ENCODE measurements around the gene BPIFA2.
"Not testable (repeated sequence)": the region's sequence is repeated elsewhere in the genome, so short reads cannot be mapped to it uniquely, and the experiment has no call there.

Gene BPIFA2, protein sequence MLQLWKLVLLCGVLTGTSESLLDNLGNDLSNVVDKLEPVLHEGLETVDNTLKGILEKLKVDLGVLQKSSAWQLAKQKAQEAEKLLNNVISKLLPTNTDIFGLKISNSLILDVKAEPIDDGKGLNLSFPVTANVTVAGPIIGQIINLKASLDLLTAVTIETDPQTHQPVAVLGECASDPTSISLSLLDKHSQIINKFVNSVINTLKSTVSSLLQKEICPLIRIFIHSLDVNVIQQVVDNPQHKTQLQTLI

GRCh38 chr20:33167859-33168258, at the start of gene BPIFA2:
Gene BPIFA2, plus strand, starts transcription at chr20:33168159. Its CDS starts 987 bp downstream, at chr20:33169146.
- DNase-seq, result no peak

GRCh38 chr20:33119725-33120720, 47.9 kb upstream of the BPIFA2 start:
- no peak for DNase-seq

- DNase-seq, result no peak
Measured at GRCh38 chr20:33120934-33121333, 47.0 kb upstream of the BPIFA2 start.

DNA sequence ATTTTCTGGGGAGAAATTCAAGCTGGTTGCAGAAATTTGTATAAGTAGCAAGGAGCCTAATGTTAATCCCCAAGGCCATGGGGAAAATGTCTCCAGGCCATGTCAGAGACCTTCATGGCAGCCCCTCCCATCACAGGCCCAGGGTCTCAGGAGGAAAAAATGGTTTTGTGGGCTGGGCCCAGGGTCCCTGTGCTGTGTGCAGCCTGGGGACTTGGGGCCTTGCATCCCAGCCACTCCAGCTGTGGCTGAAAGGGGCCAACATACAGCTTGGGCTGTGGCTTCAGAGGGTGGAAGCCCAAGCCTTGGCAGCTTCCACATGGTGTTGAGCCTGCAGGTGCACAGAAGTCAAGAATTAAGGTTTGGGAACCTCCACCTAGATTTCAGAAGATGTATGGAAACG, 45.7 kb upstream of the BPIFA2 start:
- not testable (repeated sequence) for DNase-seq

DNA sequence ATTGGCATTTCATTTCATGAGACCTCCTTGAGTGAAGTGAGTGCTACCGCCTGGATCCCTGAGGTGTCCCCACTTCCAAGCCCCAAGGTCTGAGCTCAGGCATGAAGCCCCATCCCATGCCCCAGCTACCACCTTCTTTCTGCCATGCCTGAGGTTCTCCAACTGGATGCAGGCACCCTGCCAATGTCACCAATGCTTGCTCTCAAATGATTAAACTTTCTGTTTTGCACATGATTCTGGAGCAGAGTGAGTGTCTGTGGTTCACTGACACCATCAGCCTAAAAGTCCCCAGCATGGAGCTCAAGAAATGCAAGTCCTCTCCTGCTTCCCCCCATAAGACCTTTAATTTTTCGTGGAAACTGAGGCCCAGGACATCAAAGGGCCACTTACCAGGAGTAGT, 43.7 kb upstream of the BPIFA2 start:
- DNase-seq, result no peak

DNA sequence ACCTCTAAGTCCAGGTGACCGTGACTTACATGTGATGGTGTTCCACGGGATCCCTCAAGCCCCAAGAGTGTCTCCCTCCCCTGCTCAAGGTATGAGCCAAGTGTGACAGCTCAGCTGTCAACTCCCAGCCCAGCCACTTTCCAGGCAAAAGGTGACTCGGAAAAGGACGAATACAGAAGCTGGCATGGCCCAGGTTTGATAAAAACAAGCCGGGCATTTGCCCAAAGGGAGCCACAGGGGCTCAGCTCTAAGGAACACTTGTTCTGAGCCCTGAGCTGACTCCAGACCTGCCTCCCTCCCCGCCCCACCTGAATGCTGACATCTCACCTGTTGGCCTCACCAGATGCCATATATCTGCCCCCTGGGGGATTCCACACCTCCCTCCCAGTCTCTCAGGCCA, 43.0 kb upstream of the BPIFA2 start:
- no peak for DNase-seq

DNA sequence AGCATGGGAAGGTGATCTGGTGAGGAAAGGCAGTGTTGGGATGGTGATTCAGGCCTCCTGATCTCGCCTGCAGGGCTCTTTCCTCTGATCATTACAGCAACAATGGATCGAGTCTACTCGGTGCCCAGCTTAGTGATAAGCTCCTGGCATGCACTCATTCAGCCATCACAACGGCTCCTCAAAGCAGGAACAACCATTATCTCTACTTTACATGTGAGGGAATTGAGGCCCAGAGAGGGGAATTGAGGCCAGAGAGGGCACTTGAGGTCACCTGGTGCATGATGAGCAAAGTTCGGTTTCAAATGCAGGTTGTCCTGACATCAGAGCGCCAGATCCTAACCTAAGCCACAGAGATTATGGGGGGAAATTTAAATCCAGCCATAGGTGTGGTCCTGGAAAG, 42.0 kb upstream of the BPIFA2 start:
- no peak for DNase-seq

GRCh38 chr20:33127422-33128097, 40.4 kb upstream of the BPIFA2 start:
- no peak for DNase-seq

- no peak for DNase-seq
Measured at GRCh38 chr20:33130568-33131061, 37.3 kb upstream of the BPIFA2 start.

DNA sequence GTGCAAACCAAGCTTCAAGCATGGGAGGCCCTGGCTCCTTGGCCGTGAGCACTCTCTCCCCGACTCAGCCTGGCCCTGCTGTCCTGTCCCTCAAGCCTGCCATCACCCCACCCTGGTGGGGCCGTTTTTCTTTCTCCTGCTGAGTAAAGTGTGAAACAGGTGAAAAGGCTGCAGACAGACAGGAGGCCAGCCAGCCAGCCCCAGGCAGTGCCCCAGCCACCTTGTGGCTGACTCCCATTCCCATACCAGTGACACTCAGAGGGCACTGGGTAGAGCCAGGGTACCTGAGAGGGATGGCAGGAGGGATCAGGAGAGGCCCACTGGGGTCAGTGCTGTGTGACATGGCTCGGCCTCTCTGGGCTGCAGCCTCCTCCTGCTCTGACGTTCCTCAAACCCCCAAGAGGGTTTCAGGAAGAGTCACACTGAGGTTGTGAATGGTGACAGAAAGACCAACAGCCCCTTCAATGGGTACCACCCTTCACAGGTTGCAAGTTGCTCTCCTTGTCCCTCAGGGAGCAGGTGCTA, 35.9 kb upstream of the BPIFA2 start:
- DNase-seq, result no peak

GRCh38 chr20:33132513-33133372, 35.2 kb upstream of the BPIFA2 start:
- DNase-seq, result no peak

DNA sequence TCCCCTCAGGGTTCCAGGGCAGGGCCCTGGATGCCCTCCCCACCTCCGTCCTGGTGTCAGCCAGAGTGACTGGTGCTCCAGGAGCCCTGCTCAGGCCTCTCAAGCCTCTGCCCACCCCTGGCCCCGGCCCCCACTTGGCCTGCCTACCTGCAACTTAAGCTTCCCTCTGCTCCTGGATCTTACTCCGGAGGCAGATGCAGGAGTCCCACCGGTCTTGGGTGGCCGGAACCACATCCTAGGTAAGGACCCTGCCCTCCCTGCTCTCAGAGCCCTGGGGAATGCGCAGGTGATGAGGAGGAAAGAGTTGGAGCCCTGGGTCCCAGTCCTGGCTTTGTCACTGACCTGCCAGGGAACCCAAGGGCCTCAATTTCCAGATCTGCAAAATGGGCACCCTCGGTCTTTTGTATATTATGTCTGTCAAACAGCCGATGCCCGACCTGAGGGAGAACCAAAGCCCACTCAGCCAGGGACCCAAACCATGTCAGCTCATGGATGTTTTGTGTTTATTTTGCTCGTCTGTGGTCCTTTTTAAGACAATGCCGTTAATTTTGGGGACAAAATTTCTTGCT, 34.5 kb upstream of the BPIFA2 start:
- DNase-seq, result no peak

DNA sequence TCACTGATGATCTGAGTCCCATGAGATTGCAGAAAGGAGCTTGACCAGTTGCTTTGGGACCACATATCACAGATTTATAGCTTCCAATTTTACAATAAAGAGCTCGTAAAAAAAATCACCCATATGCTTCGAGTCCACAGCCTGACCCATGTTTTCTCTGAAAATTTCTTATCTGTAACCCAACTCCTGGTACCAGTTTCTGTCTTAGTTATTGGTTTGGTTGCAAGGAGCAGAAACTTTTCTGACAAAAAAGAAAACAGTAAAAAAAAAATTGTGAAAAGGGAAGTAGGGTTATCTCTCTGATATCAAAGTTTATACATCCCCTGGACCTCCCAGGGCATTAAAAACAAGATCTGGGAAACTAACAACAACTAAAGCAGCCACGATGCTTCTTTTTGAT, 30.8 kb upstream of the BPIFA2 start:
- DNase-seq, result no peak

GRCh38 chr20:33139467-33139866, 28.5 kb upstream of the BPIFA2 start:
- no peak for DNase-seq

GRCh38 chr20:33145521-33145920, 22.4 kb upstream of the BPIFA2 start:
- no peak for DNase-seq

GRCh38 chr20:33147299-33147698, 20.7 kb upstream of the BPIFA2 start:
- DNase-seq, result no peak

- DNase-seq, result no peak
Measured at GRCh38 chr20:33148040-33148439, 19.9 kb upstream of the BPIFA2 start.

GRCh38 chr20:33154252-33154651, 13.7 kb upstream of the BPIFA2 start:
- no peak for DNase-seq

- no peak for DNase-seq
Measured at GRCh38 chr20:33158637-33159385, 9.1 kb upstream of the BPIFA2 start.

DNA sequence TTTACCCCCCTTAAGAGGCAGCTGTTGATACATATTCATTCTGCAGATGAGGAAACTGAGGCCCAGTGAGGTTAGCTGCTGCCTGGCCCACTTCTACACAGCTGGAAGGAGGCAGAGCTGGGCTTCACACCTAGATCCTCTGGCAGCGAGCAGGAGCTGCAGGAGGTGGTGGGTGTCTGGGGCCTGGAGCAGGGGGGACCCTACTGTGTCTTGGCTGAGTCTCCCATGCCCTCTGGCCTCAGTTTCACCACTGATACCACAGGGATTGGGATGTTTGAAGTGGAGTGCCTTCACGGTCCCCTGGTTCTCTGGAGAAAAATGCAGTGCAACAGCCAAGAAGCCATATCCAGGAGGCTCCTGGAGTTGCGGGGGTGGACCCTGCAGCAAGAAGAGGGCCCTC, 8.2 kb upstream of the BPIFA2 start:
- DNase-seq, result no peak

- no peak for DNase-seq
Measured at GRCh38 chr20:33160681-33161080, 7.3 kb upstream of the BPIFA2 start.
